ENCODE data around the gene ATF6B. TPM values are rescaled to one million over a fixed set of nuclear protein-coding genes. Genes with fewer than 3 reads are reported as not detected.

Gene ATF6B
- total RNA-seq, 1 donor = 17.3 TPM

DNA sequence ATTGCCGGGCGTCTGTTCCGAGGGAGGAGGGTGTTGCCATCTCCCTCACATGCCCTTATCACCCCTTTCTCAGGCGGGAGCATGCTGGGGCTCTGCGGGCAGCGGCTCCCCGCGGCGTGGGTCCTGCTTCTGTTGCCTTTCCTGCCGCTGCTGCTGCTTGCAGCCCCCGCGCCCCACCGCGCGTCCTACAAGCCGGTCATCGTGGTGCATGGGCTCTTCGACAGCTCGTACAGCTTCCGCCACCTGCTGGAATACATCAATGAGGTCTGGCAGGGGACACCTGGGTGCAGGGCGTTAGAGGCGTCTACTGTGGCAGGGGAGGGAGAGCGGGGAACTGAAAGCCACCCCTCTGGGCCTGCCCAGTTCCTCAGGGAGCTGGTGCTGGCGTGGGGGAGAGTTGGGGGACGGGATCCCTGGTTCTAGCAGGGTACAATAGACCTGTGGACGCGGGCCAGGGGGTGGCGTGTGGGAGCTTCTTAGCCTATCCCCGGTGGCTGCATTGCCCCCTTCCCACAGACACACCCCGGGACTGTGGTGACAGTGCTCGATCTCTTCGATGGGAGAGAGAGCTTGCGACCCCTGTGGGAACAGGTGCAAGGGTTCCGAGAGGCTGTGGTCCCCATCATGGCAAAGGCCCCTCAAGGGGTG lies 26.6 kb upstream of the ATF6B start:
- DNase-seq (ENCODE audit: low read depth) = peak; percentile 78
- peak overlapping the region; percentile 75 for H3K4me3 ChIP-seq (ENCODE audit: low read depth, low read length)
- TF ChIP-seq CTCF (IDR thresholded peaks at IDR 0.05; ENCODE audit: insufficient read depth, low read depth, low read length) = peak; percentile 63

DNA sequence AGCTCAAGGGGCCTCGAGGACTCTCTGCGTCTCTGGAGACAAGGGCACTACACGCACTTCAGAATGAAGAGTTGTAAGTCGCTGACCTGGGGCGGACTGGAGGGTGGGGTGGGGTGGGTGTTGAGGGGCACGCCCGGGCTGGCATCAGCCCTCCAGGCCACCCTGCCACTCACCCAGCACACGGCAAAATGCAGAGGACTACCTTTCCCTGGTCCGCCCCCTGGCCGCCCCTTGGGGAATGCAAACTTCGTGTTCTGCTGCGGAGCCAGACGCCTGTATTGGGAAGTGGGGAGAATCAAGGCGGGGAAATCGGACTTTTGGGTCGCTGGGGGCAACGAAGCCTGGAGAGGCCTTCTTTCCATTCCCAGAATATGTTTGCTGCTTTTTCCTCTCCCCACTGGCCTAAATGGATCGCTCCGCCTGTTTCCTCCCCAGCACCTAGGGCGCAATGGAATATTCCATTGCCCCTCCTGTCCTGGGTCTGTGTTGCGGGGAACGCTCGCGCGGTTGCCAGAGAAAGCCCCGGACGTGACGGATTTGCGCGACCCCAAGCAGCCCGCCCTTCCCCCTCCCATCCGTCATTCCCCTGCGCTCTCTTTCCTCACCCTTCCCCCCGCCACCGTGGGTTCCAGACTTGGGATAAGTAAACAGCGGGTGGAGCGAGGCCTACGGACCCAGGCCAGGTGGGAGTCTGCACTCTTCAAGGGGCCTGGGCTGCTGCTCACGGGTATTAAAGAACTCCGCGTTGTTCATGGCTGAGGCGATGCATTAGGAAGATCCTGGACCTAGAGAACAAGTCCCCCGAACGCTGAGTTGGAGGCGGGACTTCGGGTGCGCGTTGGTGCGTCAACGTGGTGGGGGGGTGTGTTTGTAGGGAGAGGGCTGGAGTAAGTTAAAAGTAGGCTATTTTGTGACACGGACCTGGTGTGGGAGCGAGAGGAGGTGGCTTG lies 25.8 kb upstream of the ATF6B start, which contains the start of gene PPT2:
PPT2 (plus strand) TSS at position 578 of the 950 bp plus-strand sequence. CDS start 454 bp downstream, outside the sequence.
- peak within 1 kb of the TSS; percentile 75 for H3K4me3 ChIP-seq (ENCODE audit: low read depth, low read length)
- DNase-seq (ENCODE audit: low read depth) = peak; percentile 97
- peak; percentile 47 for TF ChIP-seq CTCF (IDR thresholded peaks at IDR 0.05; ENCODE audit: insufficient read depth, low read depth, low read length)

- peak; percentile 67 for DNase-seq (ENCODE audit: low read depth)
- TF ChIP-seq CTCF (IDR thresholded peaks at IDR 0.05; ENCODE audit: insufficient read depth, low read depth, low read length) = no peak
- H3K4me3 ChIP-seq (ENCODE audit: low read depth, low read length) = peak overlapping the region; percentile 75
Observed at GRCh38 chr6:32152769-32153563, 24.9 kb upstream of the ATF6B start.

DNA sequence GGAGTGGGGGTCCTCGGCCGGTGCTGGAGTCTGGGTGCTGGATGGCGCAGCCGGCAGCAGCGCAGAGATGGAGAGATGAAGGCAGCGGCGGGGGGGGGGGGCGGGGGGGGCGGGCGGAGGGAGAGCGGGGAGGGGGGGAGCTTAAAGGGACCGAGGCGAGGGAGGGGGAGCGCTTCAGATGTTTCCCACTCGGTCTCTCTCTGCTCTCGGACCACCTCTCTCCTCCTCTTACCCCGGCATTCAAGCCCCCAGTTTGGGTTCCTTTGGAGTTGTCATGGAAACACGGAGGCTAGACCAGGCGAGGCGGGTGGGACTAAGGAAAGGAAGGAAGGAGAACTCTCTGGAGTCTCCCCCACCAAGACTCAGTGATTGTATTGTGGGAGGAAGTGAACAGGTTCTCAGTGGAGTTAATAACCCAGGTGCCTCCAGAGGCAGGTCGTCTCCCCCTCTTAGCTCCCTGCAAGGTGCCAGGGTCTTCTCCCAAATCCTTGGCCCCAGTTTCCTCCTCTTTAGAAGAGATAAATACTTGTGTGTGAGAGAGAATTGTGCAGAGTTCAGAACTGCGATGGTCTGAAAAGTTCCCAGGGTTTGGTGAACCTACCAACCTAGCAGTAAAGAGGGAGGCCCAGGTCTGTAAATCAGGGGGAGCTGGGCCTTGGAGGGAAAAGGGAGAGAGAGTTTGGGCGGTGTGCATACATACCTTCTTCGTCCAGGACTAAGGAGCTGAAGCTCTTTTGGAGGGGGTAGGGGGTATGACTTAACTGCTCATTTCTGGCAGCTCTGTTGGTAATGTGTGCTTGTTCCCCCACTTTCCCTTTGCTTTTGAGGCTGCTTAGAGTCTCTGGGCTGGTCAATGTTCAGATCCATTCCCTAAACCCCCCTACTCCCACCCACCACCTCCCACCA lies 24.1 kb upstream of the ATF6B start, which contains the start of gene PRRT1:
PRRT1 (minus strand) TSS at position 77 of the 906 bp plus-strand sequence. CDS start 112 bp downstream, outside the sequence.
- no peak for DNase-seq (ENCODE audit: low read depth)
- H3K4me3 ChIP-seq (ENCODE audit: low read depth, low read length) = peak within 1 kb of the TSS; percentile 75
- no peak for TF ChIP-seq CTCF (IDR thresholded peaks at IDR 0.05; ENCODE audit: insufficient read depth, low read depth, low read length)

- TF ChIP-seq CTCF (IDR thresholded peaks at IDR 0.05; ENCODE audit: insufficient read depth, low read depth, low read length) = no peak
- peak overlapping the region; percentile 75 for H3K4me3 ChIP-seq (ENCODE audit: low read depth, low read length)
- no peak for DNase-seq (ENCODE audit: low read depth)
Observed at GRCh38 chr6:32151181-32151862, 23.3 kb upstream of the ATF6B start.

Data from fibroblast of villous mesenchyme (primary cell).